Esophagus muscularis mucosa (tissue), 4 donors: Measurements from ENCODE around the gene NNMT. TPM values are rescaled to one million over a fixed set of nuclear protein-coding genes. Genes with fewer than 3 reads are reported as not detected.

Source experiments
- DNase-seq: peaks from one replicate; pipeline ENCODE4 v3.0.0-alpha.2; 2017; ENCODE audit errors: extremely low spot score
- H3K27ac ChIP-seq, 4 donors: fragments of 200-600 bp; sonication (generic); replicated peaks in 1 of 4; 1 replicate in 3 of 4; 2 replicates in 1 of 4; pipeline ENCODE4 v1.5.1; 2016 to 2019; ENCODE audit warnings: mild to moderate bottlenecking in 1 of 4
- H3K27me3 ChIP-seq, 4 donors: fragments of 200-600 bp; sonication (generic); one replicate each; pipeline versions ENCODE4 v1.5.1 to v1.6.0; 2016 to 2019
- H3K36me3 ChIP-seq, 4 donors: fragments of 200-600 bp; sonication (generic); one replicate each; pipeline ENCODE4 v1.5.1; 2016 to 2019
- H3K4me1 ChIP-seq, 4 donors: fragments of 200-600 bp; sonication (generic); one replicate each; pipeline ENCODE4 v1.5.1; 2016 to 2019
- H3K4me3 ChIP-seq, 4 donors: fragments of 200-600 bp; sonication (generic); 1 replicate in 2 of 4; 2 replicates in 2 of 4; pipeline ENCODE4 v1.5.1; 2016 to 2019; ENCODE audit warnings: mild to moderate bottlenecking in 4 of 4, moderate library complexity in 1 of 4
- H3K9me3 ChIP-seq, 4 donors: fragments of 200-600 bp; sonication (generic); 1 replicate in 3 of 4; 2 replicates in 1 of 4; pipeline ENCODE4 v1.5.1; 2016 to 2019
- EP300 ChIP-seq: sonication (generic); formaldehyde crosslinking; IDR thresholded peaks from one replicate; pipeline ENCODE4 v1.6.1; 2017; ENCODE audit warnings: antibody characterized with exemption
- POLR2A ChIP-seq: fragments of 450-650 bp; IDR thresholded peaks from one replicate; pipeline ENCODE4 v1.6.1; 2017; ENCODE audit warnings: antibody characterized with exemption, moderate library complexity, mild to moderate bottlenecking, low read depth
- POLR2AphosphoS5 ChIP-seq, 2 donors: sonication (generic); formaldehyde crosslinking; IDR thresholded peaks; one replicate each; pipeline ENCODE4 v1.6.1; 2017; ENCODE audit warnings: antibody characterized with exemption in 2 of 2
- WGBS: methylation state at CpG from one replicate; pipeline ENCODE4 v1.1.5; 2018; 5-methylcytosine and 5-hydroxymethylcytosine counted together
- intact Hi-C: fragments of 100-400 bp; cut with DNase I; formaldehyde crosslinking; loops from one replicate; pipeline ENCODE4 v1.15.1; 2023
- total RNA-seq, 4 donors: library from RNA; depleted of rRNA; stranded (reverse); fragments of >200 nt; gene quantifications; one replicate each; pipeline versions ENCODE4 v1.1.0 to v1.2.1, GENCODE V29; 2016
- TF ChIP-seq, protein P1 (sequence below), 3 experiments: fragments of 200-600 bp in 2 of 3; fragments of 450-650 bp in 1 of 3; sonication (generic) in 2 of 3; IDR thresholded peaks; one replicate each; pipeline ENCODE4 v1.5.1; 2017 to 2019; ENCODE audit warnings: antibody characterized with exemption in 3 of 3, mild to moderate bottlenecking in 2 of 3, moderate library complexity in 1 of 3

The NNMT gene
- total RNA-seq, 4 donors from 2014 or later = 88.9 to 599 (median 293) TPM

DNA sequence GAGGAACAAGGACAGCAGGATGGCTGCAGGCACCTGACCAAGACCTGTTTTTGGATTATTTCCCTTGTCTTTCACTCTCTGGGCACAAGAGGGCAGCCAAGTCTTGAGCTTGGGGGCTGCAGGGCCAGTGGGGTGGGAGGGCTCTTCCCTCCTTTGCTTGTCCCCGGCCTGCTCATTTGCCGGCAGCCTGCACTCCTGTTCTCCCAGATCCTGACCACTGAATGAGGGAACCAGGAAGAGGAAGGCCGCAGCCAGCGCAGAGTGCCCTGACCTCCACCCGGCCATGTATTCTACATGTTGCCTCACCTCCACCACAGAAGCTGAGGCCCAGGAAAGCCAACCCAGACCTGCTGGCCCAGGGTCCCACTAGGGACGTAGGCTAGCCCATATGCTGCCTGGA, 15.5 kb upstream of the NNMT start:
- Histone ChIP-seq H3K4me3 (no peak overlapping the region), H3K27ac (peak overlapping the region; percentile 16 to 40 (median 24)), H3K36me3 (no peaks in the 10 kb centered on the region), H3K27me3 (peaks cover 0 to 57% (median 0%) of the 10 kb centered on the region in 4 donors), H3K4me1 (peaks cover 0 to 15% (median 11%) of the 10 kb centered on the region in 4 donors), H3K9me3 (no peaks in the 10 kb centered on the region)
- intact Hi-C loops = no loop called here
- peak; percentile 89 for DNase-seq
- 75% methylated on average over 5 of the region's 6 CpGs for WGBS
- no peak for TF ChIP-seq POLR2A
- TF ChIP-seq POLR2AphosphoS5 (IDR thresholded peaks at IDR 0.05) = peak in 1 of 2 donors; percentile 9
- no peak for TF ChIP-seq EP300
- TF ChIP-seq, protein P1, sequence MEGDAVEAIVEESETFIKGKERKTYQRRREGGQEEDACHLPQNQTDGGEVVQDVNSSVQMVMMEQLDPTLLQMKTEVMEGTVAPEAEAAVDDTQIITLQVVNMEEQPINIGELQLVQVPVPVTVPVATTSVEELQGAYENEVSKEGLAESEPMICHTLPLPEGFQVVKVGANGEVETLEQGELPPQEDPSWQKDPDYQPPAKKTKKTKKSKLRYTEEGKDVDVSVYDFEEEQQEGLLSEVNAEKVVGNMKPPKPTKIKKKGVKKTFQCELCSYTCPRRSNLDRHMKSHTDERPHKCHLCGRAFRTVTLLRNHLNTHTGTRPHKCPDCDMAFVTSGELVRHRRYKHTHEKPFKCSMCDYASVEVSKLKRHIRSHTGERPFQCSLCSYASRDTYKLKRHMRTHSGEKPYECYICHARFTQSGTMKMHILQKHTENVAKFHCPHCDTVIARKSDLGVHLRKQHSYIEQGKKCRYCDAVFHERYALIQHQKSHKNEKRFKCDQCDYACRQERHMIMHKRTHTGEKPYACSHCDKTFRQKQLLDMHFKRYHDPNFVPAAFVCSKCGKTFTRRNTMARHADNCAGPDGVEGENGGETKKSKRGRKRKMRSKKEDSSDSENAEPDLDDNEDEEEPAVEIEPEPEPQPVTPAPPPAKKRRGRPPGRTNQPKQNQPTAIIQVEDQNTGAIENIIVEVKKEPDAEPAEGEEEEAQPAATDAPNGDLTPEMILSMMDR (IDR thresholded peaks at IDR 0.05) = peak in 2 of 3 experiments; percentile 8 to 55

DNA sequence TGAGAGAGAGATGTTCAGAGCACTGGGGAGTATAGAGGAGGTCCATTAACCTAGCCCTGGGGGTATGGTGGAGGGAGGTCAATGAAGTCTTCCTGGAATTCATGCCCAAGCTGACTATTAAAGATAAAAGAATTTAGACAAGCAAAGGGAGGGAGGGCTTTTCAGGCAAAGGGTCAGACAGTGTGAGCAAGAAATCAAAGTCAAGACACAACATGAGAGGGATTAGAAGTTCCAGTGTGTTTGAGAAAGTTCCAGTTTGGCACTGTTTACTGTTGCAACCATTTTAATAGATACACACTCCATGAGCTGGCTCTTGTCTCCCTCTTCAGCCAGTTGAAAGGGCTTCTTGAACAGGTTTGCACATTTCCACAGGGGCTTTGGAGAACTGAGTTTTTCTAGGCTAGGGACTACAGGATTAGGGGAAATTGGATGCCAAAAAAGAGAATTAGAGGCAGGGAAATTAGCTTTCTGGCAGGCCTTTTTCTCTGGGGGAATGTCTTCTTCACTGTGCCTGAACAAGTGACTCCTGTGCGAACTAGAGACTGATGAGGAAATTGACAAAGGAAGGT, 14.7 kb upstream of the NNMT start:
- H3K9me3 ChIP-seq = no peaks in the 10 kb centered on the region
- peaks cover 0 to 49% (median 0%) of the 10 kb centered on the region in 4 donors for H3K27me3 ChIP-seq
- H3K27ac ChIP-seq = peak overlapping the region in 1 of 4 donors; percentile 25
- WGBS = 78% methylated on average over 1 of the region's 1 CpG
- TF ChIP-seq EP300 (no peak), POLR2AphosphoS5 (IDR thresholded peaks at IDR 0.05) (no peak), POLR2A (no peak)
- intact Hi-C loops = no loop called here
- no peaks in the 10 kb centered on the region for H3K36me3 ChIP-seq
- DNase-seq = peak; percentile 64
- peaks cover 0 to 15% (median 9%) of the 10 kb centered on the region in 4 donors for H3K4me1 ChIP-seq
- H3K4me3 ChIP-seq = no peak overlapping the region

DNA sequence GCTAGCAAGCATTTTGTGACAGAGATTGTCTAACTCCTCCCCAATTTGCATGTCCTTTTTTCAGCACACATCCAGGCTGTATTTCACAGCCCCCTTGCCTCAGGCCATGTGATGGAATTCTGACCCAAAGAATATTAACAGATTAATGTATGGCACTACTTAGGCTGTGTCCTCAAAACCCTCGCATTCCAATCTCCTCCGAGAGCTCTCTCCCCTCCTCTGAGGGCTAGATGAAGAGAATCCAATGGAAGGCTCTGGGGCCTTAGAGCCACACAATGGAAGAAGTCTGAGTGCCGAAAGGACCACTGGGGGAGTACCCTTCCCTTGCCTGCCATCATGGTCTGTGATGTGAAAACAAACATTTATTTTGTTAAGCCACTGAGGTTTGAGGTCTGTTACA, 13.7 kb upstream of the NNMT start:
- H3K27ac ChIP-seq = no peak overlapping the region
- H3K4me1 ChIP-seq = peaks cover 0 to 15% (median 9%) of the 10 kb centered on the region in 4 donors
- no peak overlapping the region for H3K4me3 ChIP-seq
- H3K9me3 ChIP-seq = no peaks in the 10 kb centered on the region
- TF ChIP-seq EP300 (no peak), POLR2A (no peak), POLR2AphosphoS5 (IDR thresholded peaks at IDR 0.05) (no peak)
- TF ChIP-seq, protein P1 (IDR thresholded peaks at IDR 0.05) = no peak
- peak; percentile 74 for DNase-seq
- 78% methylated on average over 3 of the region's 3 CpGs for WGBS
- H3K36me3 ChIP-seq = no peaks in the 10 kb centered on the region
- peaks cover 0 to 40% (median 0%) of the 10 kb centered on the region in 4 donors for H3K27me3 ChIP-seq
- intact Hi-C loops = no loop called here

DNA sequence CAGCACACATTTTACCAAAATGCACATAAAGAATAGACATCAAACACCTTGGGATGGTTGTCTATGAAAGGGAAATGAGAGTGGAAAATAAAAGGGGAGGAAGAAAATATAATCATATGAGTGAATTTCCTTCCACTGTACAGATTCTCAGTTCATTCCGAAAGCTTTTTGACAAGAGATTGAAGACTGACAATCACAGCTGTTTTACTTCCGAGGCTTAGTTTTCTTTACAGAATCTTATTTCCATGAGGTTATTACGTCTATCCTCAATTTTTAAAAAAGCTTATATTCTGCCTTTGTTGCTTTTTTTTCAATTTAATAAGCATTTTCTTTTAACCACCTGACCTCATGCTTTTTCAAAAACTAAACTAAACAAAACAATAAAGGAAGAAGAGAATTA, 12.8 kb upstream of the NNMT start:
- TF ChIP-seq POLR2A = no peak
- TF ChIP-seq POLR2AphosphoS5 (IDR thresholded peaks at IDR 0.05) = no peak
- TF ChIP-seq EP300 = no peak
- TF ChIP-seq, protein P1 (IDR thresholded peaks at IDR 0.05) = no peak
- DNase-seq = no peak
- Histone ChIP-seq H3K4me3 (no peak overlapping the region), H3K4me1 (peaks cover 0 to 15% (median 9%) of the 10 kb centered on the region in 4 donors), H3K27me3 (peaks cover 0 to 30% (median 0%) of the 10 kb centered on the region in 4 donors), H3K36me3 (no peaks in the 10 kb centered on the region), H3K9me3 (no peaks in the 10 kb centered on the region), H3K27ac (no peak overlapping the region)
- 89% methylated on average over 3 of the region's 3 CpGs for WGBS
- intact Hi-C loops = no loop called here

DNA sequence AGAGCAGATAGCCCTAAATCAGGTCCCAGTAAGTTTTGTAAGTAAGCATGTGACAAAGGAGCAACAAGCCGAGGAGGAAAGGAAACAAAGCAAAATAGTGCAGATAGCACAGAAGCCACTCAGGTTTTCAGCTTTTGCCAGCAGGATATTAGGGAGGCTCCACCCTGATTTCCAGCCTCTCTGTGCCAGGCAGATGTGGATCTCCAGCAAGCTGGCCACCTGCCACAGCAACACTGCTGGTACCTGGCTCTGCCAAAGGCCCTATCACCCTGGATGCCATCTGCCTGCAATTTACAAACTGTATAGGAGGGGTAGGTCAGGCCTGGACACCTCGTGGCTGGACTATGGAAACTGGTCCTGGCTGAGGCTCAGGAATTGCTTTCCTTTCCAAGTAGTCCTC, 12.2 kb upstream of the NNMT start:
- H3K27me3 ChIP-seq = peaks cover 0 to 24% (median 0%) of the 10 kb centered on the region in 4 donors
- no peak overlapping the region for H3K4me3 ChIP-seq
- H3K27ac ChIP-seq = no peak overlapping the region
- TF ChIP-seq POLR2AphosphoS5 (IDR thresholded peaks at IDR 0.05) = peak in 1 of 2 donors; percentile 20
- no peak for TF ChIP-seq EP300
- no peak for TF ChIP-seq POLR2A
- TF ChIP-seq, protein P1 (IDR thresholded peaks at IDR 0.05) = no peak
- H3K4me1 ChIP-seq = peaks cover 0 to 15% (median 9%) of the 10 kb centered on the region in 4 donors
- DNase-seq = peak; percentile 62
- 70% methylated on average over 2 of the region's 2 CpGs for WGBS
- intact Hi-C loops = no loop called here
- H3K36me3 ChIP-seq = no peaks in the 10 kb centered on the region
- H3K9me3 ChIP-seq = no peaks in the 10 kb centered on the region
